GM19468 (cell line): ENCODE measurements around the gene HSD11B2.
"Not testable (repeated sequence)": the region's sequence is repeated elsewhere in the genome, so short reads cannot be mapped to it uniquely, and the experiment has no call there.

Experiments used
- ATAC-seq: cut with Tn5 transposase; IDR thresholded peaks from one replicate; pipeline ENCODE4 v1.9.1; 2021; ENCODE audit warnings: mild to moderate bottlenecking, moderate library complexity, moderate number of reproducible peaks; ENCODE audit not compliant: unreplicated experiment; ENCODE audit errors: extremely low read depth

The HSD11B2 gene

GRCh38 chr16:67413978-67414911 lies 16.7 kb upstream of the HSD11B2 start:
- no peak for ATAC-seq

- ATAC-seq, result not testable (repeated sequence)
Measured at GRCh38 chr16:67415421-67415820, 15.5 kb upstream of the HSD11B2 start.

- no peak for ATAC-seq
Measured at GRCh38 chr16:67415872-67416793, 14.8 kb upstream of the HSD11B2 start, which contains the start of gene ZDHHC1. ZDHHC1 (minus strand) TSS chr16:67416477; CDS start chr16:67407775, 8,702 bp downstream.

- ATAC-seq, result no peak
Measured at GRCh38 chr16:67417333-67418061, 13.4 kb upstream of the HSD11B2 start.

- no peak for ATAC-seq
Measured at GRCh38 chr16:67419502-67419901, 11.4 kb upstream of the HSD11B2 start.

- no peak for ATAC-seq
Measured at GRCh38 chr16:67419931-67420330, 11.0 kb upstream of the HSD11B2 start.

GRCh38 chr16:67421030-67421429 lies 9.9 kb upstream of the HSD11B2 start:
- no peak for ATAC-seq

GRCh38 chr16:67423015-67423414 lies 7.9 kb upstream of the HSD11B2 start:
- ATAC-seq, result no peak

- ATAC-seq, result no peak
Measured at GRCh38 chr16:67423611-67424260, 7.2 kb upstream of the HSD11B2 start.

- no peak for ATAC-seq
Measured at GRCh38 chr16:67424261-67424615, 6.7 kb upstream of the HSD11B2 start.

- ATAC-seq, result no peak
Measured at GRCh38 chr16:67425061-67425460, 5.9 kb upstream of the HSD11B2 start.

GRCh38 chr16:67425580-67425979 lies 5.3 kb upstream of the HSD11B2 start:
- no peak for ATAC-seq

- no peak for ATAC-seq
Measured at GRCh38 chr16:67426022-67426421, 4.9 kb upstream of the HSD11B2 start.

- ATAC-seq, result no peak
Measured at GRCh38 chr16:67426950-67427349, 4.0 kb upstream of the HSD11B2 start.

GRCh38 chr16:67428146-67428731 lies 2.7 kb upstream of the HSD11B2 start:
- ATAC-seq, result no peak

- ATAC-seq, result no peak
Measured at GRCh38 chr16:67429053-67429798, 1.7 kb upstream of the HSD11B2 start.

GRCh38 chr16:67429799-67430503 lies 970 bp upstream of the HSD11B2 start:
- no peak for ATAC-seq

- ATAC-seq, result no peak
Measured at GRCh38 chr16:67430504-67430976, 381 bp upstream of the HSD11B2 start.
